ENCODE data around the gene TTC28.
"Not testable (repeated sequence)": the region's sequence is repeated elsewhere in the genome, so short reads cannot be mapped to it uniquely, and the experiment has no call there.

Gene TTC28

GRCh38 chr22:28491289-28491688 is 188.4 kb downstream of the TTC28 start:
- DNase-seq (ENCODE audit: low read depth in 2 of 2), result not testable (repeated sequence)

GRCh38 chr22:28488825-28489224 is 190.8 kb downstream of the TTC28 start:
- DNase-seq (ENCODE audit: low read depth in 2 of 2), result no peak

- no peak for DNase-seq (ENCODE audit: low read depth in 2 of 2)
Measured at GRCh38 chr22:28484662-28485061, 195.0 kb downstream of the TTC28 start.

GRCh38 chr22:28481725-28482124 is 197.9 kb downstream of the TTC28 start:
- no peak for DNase-seq (ENCODE audit: low read depth in 2 of 2)

GRCh38 chr22:28480000-28480715 is 199.5 kb downstream of the TTC28 start:
- DNase-seq (ENCODE audit: low read depth in 2 of 2), result no peak

GRCh38 chr22:28478564-28478963 is 201.1 kb downstream of the TTC28 start:
- no peak for DNase-seq (ENCODE audit: low read depth in 2 of 2)

GRCh38 chr22:28477556-28477955 is 202.1 kb downstream of the TTC28 start:
- no peak for DNase-seq (ENCODE audit: low read depth in 2 of 2)

GRCh38 chr22:28474330-28474729 is 205.3 kb downstream of the TTC28 start:
- DNase-seq (ENCODE audit: low read depth in 2 of 2), result no peak

- no peak for DNase-seq (ENCODE audit: low read depth in 2 of 2)
Measured at GRCh38 chr22:28473258-28473657, 206.4 kb downstream of the TTC28 start.

- not testable (repeated sequence) for DNase-seq (ENCODE audit: low read depth in 2 of 2)
Measured at GRCh38 chr22:28467055-28467454, 212.6 kb downstream of the TTC28 start.

- no peak for DNase-seq (ENCODE audit: low read depth in 2 of 2)
Measured at GRCh38 chr22:28466399-28466798, 213.2 kb downstream of the TTC28 start.

GRCh38 chr22:28465841-28466240 is 213.8 kb downstream of the TTC28 start:
- no peak for DNase-seq (ENCODE audit: low read depth in 2 of 2)

- DNase-seq (ENCODE audit: low read depth in 2 of 2), result no peak
Measured at GRCh38 chr22:28464127-28464526, 215.5 kb downstream of the TTC28 start.

GRCh38 chr22:28463408-28463807 is 216.2 kb downstream of the TTC28 start:
- not testable (repeated sequence) for DNase-seq (ENCODE audit: low read depth in 2 of 2)

- no peak for DNase-seq (ENCODE audit: low read depth in 2 of 2)
Measured at GRCh38 chr22:28462901-28463300, 216.7 kb downstream of the TTC28 start.

GRCh38 chr22:28462041-28462440 is 217.6 kb downstream of the TTC28 start:
- no peak for DNase-seq (ENCODE audit: low read depth in 2 of 2)

- DNase-seq (ENCODE audit: low read depth in 2 of 2), result no peak
Measured at GRCh38 chr22:28454431-28455064, 225.1 kb downstream of the TTC28 start.

GRCh38 chr22:28450109-28450508 is 229.5 kb downstream of the TTC28 start:
- no peak for DNase-seq (ENCODE audit: low read depth in 2 of 2)

GRCh38 chr22:28449041-28449440 is 230.6 kb downstream of the TTC28 start:
- no peak for DNase-seq (ENCODE audit: low read depth in 2 of 2)

GRCh38 chr22:28448625-28449024 is 231.0 kb downstream of the TTC28 start:
- no peak for DNase-seq (ENCODE audit: low read depth in 2 of 2)

- no peak for DNase-seq (ENCODE audit: low read depth in 2 of 2)
Measured at GRCh38 chr22:28444659-28445058, 235.0 kb downstream of the TTC28 start.

GRCh38 chr22:28443526-28443876 is 236.1 kb downstream of the TTC28 start:
- no peak for DNase-seq (ENCODE audit: low read depth in 2 of 2)

- no peak for DNase-seq (ENCODE audit: low read depth in 2 of 2)
Measured at GRCh38 chr22:28442711-28443525, 236.7 kb downstream of the TTC28 start.
